Osteoblast (primary cell): ENCODE results near the gene ATP2B2. TPM values are rescaled to one million over a fixed set of nuclear protein-coding genes. Genes with fewer than 3 reads are reported as not detected.

Source experiments
- DNase-seq: peaks from one replicate; pipeline ENCODE4 v3.0.0; 2011; ENCODE audit warnings: low spot score, mixed read lengths; ENCODE audit not compliant: insufficient read length; ENCODE audit errors: missing footprints
- H2AFZ ChIP-seq: 2 replicates; pipeline ENCODE4 v1.6.0; 2011; ENCODE audit warnings: mild to moderate bottlenecking, low read length
- H3K27ac ChIP-seq: 2 replicates; pipeline ENCODE4 v1.5.1; 2011; ENCODE audit warnings: mild to moderate bottlenecking, low read depth, low read length, moderate library complexity
- H3K27me3 ChIP-seq: 2 replicates; pipeline ENCODE4 v1.6.0; 2012; ENCODE audit warnings: mild to moderate bottlenecking, control low read depth, inconsistent platforms, low read length, moderate library complexity; ENCODE audit not compliant: insufficient read depth
- H3K36me3 ChIP-seq: 2 replicates; pipeline ENCODE4 v1.5.1; 2011; ENCODE audit warnings: mild to moderate bottlenecking, low read length, control low read depth, moderate library complexity; ENCODE audit not compliant: insufficient read depth
- H3K4me1 ChIP-seq: 2 replicates; pipeline ENCODE4 v1.5.1; 2011; ENCODE audit warnings: mild to moderate bottlenecking, low read length, control low read depth, moderate library complexity; ENCODE audit not compliant: insufficient read depth
- H3K4me2 ChIP-seq: 2 replicates; pipeline ENCODE4 v1.6.0; 2011; ENCODE audit warnings: mild to moderate bottlenecking, low read length; ENCODE audit not compliant: insufficient read depth
- H3K4me3 ChIP-seq: fragments of 200-600 bp; sonication (generic); 3 replicates; pipeline ENCODE4 v1.5.1; 2012; ENCODE audit warnings: mild to moderate bottlenecking, low read length, inconsistent platforms; ENCODE audit not compliant: insufficient read depth
- H3K79me2 ChIP-seq: 2 replicates; pipeline ENCODE4 v1.6.0; 2012; ENCODE audit warnings: mild to moderate bottlenecking, low read length, control low read depth, inconsistent platforms; ENCODE audit not compliant: insufficient read depth
- H3K9me3 ChIP-seq: 2 replicates; pipeline ENCODE4 v1.5.1; 2011; ENCODE audit warnings: low read depth, low read length, control low read depth
- H4K20me1 ChIP-seq: 2 replicates; pipeline ENCODE4 v1.6.0; 2012; ENCODE audit warnings: mild to moderate bottlenecking, low read length, control low read depth; ENCODE audit not compliant: insufficient read depth
- total RNA-seq: library from RNA; depleted of rRNA; stranded (reverse); fragments of >200 nt; gene quantifications from 2 replicates; pipeline ENCODE4 v1.2.3, GENCODE V29; 2012
- TF ChIP-seq, protein P1 (sequence below): IDR thresholded peaks from 2 replicates; pipeline ENCODE4 v1.5.1; 2011; ENCODE audit warnings: mild to moderate bottlenecking, low read depth, low read length, moderate library complexity; ENCODE audit errors: extremely low read depth

ATP2B2 gene
- total RNA-seq, 1 donor: not detected

DNA sequence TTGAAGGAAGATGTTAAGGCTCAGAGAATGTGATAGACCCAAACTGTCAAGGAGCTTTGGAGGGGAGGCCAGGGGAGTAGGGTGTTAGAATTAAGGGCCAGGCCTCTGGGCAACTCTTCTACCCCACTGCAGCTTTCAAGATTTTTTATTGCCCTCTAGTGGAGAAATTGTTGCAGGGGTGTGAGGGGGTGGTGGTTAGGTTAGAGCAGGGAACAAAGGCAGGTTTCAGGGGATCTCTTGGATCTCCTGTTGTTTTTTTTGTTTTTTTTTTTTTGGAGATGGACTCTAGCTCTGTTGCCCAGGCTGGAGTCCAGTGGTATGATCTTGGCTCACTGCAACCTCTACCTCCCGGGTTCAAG lies 183.1 kb downstream of the ATP2B2 start:
- peaks cover 28% of the 10 kb centered on the region for H3K27me3 ChIP-seq
- peaks cover 36% of the 10 kb centered on the region for H3K79me2 ChIP-seq
- no peak overlapping the region for H2AFZ ChIP-seq
- H3K36me3 ChIP-seq: peaks cover 16% of the 10 kb centered on the region
- no peaks in the 10 kb centered on the region for H3K9me3 ChIP-seq
- no peak overlapping the region for H3K27ac ChIP-seq
- peaks cover 22% of the 10 kb centered on the region for H4K20me1 ChIP-seq
- H3K4me3 ChIP-seq: no peak overlapping the region
- H3K4me1 ChIP-seq: peaks cover 10% of the 10 kb centered on the region
- TF ChIP-seq, protein P1, sequence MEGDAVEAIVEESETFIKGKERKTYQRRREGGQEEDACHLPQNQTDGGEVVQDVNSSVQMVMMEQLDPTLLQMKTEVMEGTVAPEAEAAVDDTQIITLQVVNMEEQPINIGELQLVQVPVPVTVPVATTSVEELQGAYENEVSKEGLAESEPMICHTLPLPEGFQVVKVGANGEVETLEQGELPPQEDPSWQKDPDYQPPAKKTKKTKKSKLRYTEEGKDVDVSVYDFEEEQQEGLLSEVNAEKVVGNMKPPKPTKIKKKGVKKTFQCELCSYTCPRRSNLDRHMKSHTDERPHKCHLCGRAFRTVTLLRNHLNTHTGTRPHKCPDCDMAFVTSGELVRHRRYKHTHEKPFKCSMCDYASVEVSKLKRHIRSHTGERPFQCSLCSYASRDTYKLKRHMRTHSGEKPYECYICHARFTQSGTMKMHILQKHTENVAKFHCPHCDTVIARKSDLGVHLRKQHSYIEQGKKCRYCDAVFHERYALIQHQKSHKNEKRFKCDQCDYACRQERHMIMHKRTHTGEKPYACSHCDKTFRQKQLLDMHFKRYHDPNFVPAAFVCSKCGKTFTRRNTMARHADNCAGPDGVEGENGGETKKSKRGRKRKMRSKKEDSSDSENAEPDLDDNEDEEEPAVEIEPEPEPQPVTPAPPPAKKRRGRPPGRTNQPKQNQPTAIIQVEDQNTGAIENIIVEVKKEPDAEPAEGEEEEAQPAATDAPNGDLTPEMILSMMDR: peak; percentile 47
- no peak overlapping the region for H3K4me2 ChIP-seq
- no peak for DNase-seq

GRCh38 chr3:10321630-10322351 lies 183.6 kb downstream of the ATP2B2 start:
- H3K79me2 ChIP-seq: peaks cover 41% of the 10 kb centered on the region
- H3K27ac ChIP-seq: no peak overlapping the region
- H3K4me2 ChIP-seq: peak overlapping the region; percentile 70

DNA sequence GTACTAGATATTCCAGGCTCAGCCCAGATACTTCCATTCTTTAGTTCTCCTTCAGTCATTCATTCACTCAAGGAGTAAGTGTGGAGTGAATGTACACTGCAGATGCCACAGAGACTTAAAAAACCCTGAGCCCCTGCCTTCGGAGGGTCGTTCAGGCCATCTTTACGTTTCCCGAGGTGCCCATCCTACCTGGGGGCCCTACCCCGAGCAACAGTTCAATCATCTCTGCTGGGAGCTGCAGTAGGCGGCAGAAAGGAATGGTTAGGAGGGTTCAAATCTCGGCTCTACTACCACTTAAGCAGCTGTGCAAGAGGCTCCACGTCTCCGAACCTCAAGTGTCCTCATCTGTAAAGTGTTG lies 185.1 kb downstream of the ATP2B2 start:
- TF ChIP-seq, protein P1: no peak
- Histone ChIP-seq H3K4me3 (peak overlapping the region; percentile 91), H3K4me2 (peak overlapping the region; percentile 97), H2AFZ (peak overlapping the region; percentile 77), H3K27me3 (peaks cover 10% of the 10 kb centered on the region), H4K20me1 (peaks cover 40% of the 10 kb centered on the region), H3K79me2 (peaks cover 54% of the 10 kb centered on the region), H3K4me1 (peaks cover 10% of the 10 kb centered on the region), H3K27ac (peak overlapping the region; percentile 98), H3K9me3 (no peaks in the 10 kb centered on the region), H3K36me3 (peaks cover 35% of the 10 kb centered on the region)
- no peak for DNase-seq

More at GRCh38 chr3:10321630-10322351, 183.6 kb downstream of the ATP2B2 start:
- H2AFZ ChIP-seq: peak overlapping the region; percentile 80
- no peaks in the 10 kb centered on the region for H3K9me3 ChIP-seq
- TF ChIP-seq, protein P1: no peak
- no peak for DNase-seq
- H3K4me1 ChIP-seq: peaks cover 10% of the 10 kb centered on the region
- H3K4me3 ChIP-seq: no peak overlapping the region
- peaks cover 27% of the 10 kb centered on the region for H4K20me1 ChIP-seq
- H3K36me3 ChIP-seq: peaks cover 21% of the 10 kb centered on the region
- peaks cover 23% of the 10 kb centered on the region for H3K27me3 ChIP-seq

- H3K4me3 ChIP-seq: peak overlapping the region; percentile 91
- DNase-seq: no peak
- peaks cover 58% of the 10 kb centered on the region for H3K79me2 ChIP-seq
- H3K27me3 ChIP-seq: peaks cover 6% of the 10 kb centered on the region
- no peaks in the 10 kb centered on the region for H3K9me3 ChIP-seq
- peaks cover 44% of the 10 kb centered on the region for H4K20me1 ChIP-seq
- peaks cover 39% of the 10 kb centered on the region for H3K36me3 ChIP-seq
- H3K27ac ChIP-seq: peak overlapping the region; percentile 98
- H2AFZ ChIP-seq: no peak overlapping the region
- peak overlapping the region; percentile 97 for H3K4me2 ChIP-seq
- peaks cover 10% of the 10 kb centered on the region for H3K4me1 ChIP-seq
- TF ChIP-seq, protein P1: no peak
These were observed 185.6 kb downstream of the ATP2B2 start for GRCh38 chr3:10319804-10320203.
